ENCODE results near the gene MGAM2. TPM values are rescaled to one million over a fixed set of nuclear protein-coding genes. Genes with fewer than 3 reads are reported as not detected.

The MGAM2 gene
- polyA plus RNA-seq, 2 of the 4 experiments (the other 2 are of a cell fraction): 0.01 to 0.25 TPM

GRCh38 chr7:142196066-142196840 lies 84.7 kb downstream of the MGAM2 start (continued):
- no peak for TF ChIP-seq HES2 (IDR thresholded peaks at IDR 0.05)
- TF ChIP-seq RCOR1 (IDR thresholded peaks at IDR 0.05; ENCODE audit: low read depth, low read length): no peak
- no peak for TF ChIP-seq ESRRA (IDR thresholded peaks at IDR 0.05; ENCODE audit: borderline replicate concordance, low read length)

DNA sequence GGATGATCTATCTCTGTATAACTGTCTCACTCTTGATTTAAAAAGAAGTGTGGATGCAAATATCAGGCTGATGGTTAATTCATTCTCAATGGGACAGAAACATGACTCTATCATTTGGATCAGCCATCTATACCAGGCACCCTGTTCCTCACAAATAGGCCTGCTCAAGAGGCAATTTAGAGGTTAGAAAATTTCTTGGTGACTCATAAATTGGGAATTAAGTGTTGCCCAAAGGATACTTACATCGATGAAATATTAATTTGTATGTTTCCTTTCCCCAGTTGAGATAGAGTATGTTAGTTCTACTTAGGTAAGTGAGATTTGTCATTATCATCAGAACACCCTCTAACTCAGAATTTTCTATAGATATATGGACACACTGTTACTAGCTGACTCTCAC lies 88.7 kb downstream of the MGAM2 start:
- no peak for FAIRE-seq
- CTCF ChIA-PET: no interaction called here
- 6% methylated on average over 1 of the region's 1 CpG for WGBS (ENCODE audit: missing lambda C conversion rate)

GRCh38 chr7:142228537-142229104 lies 117.1 kb downstream of the MGAM2 start:
- no peak overlapping the region for H3K27ac ChIP-seq
- POLR2A ChIA-PET: no interaction called here
- H3K9me3 ChIP-seq: no peaks in the 10 kb centered on the region
- CTCF ChIA-PET: no interaction called here
- H3K4me2 ChIP-seq: no peak overlapping the region
- no peak for TF ChIP-seq HMGXB4 (CRISPR knock-in tag; IDR thresholded peaks at IDR 0.05; ENCODE audit: borderline replicate concordance)
- TF ChIP-seq CBX8 (IDR thresholded peaks at IDR 0.05): no peak
- TF ChIP-seq EHF (CRISPR knock-in tag; IDR thresholded peaks at IDR 0.05): no peak
- TF ChIP-seq HDAC2 (IDR thresholded peaks at IDR 0.05): no peak
- no peak for TF ChIP-seq FOSL2 (IDR thresholded peaks at IDR 0.05)
- TF ChIP-seq FOSL2 (CRISPR knock-in tag; IDR thresholded peaks at IDR 0.05): no peak
- TF ChIP-seq, protein P1, sequence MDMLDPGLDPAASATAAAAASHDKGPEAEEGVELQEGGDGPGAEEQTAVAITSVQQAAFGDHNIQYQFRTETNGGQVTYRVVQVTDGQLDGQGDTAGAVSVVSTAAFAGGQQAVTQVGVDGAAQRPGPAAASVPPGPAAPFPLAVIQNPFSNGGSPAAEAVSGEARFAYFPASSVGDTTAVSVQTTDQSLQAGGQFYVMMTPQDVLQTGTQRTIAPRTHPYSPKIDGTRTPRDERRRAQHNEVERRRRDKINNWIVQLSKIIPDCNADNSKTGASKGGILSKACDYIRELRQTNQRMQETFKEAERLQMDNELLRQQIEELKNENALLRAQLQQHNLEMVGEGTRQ (IDR thresholded peaks at IDR 0.05): no peak
- TF ChIP-seq, protein P2, sequence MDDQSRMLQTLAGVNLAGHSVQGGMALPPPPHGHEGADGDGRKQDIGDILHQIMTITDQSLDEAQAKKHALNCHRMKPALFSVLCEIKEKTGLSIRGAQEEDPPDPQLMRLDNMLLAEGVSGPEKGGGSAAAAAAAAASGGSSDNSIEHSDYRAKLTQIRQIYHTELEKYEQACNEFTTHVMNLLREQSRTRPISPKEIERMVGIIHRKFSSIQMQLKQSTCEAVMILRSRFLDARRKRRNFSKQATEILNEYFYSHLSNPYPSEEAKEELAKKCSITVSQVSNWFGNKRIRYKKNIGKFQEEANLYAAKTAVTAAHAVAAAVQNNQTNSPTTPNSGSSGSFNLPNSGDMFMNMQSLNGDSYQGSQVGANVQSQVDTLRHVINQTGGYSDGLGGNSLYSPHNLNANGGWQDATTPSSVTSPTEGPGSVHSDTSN (IDR thresholded peaks at IDR 0.05): no peak
- TF ChIP-seq CBX2 (IDR thresholded peaks at IDR 0.05; ENCODE audit: borderline replicate concordance, low read depth): no peak
- no peak for TF ChIP-seq E2F6 (IDR thresholded peaks at IDR 0.05; ENCODE audit: borderline replicate concordance, low read depth)
- no peak for TF ChIP-seq MAFK (IDR thresholded peaks at IDR 0.05; ENCODE audit: partially characterized antibody)
- no peak for TF ChIP-seq RNF2 (IDR thresholded peaks at IDR 0.05; ENCODE audit: borderline replicate concordance, low read depth)
- TF ChIP-seq KDM1A (IDR thresholded peaks at IDR 0.05; ENCODE audit: low read depth): no peak
- TF ChIP-seq TFCP2L1 (CRISPR knock-in tag; IDR thresholded peaks at IDR 0.05): no peak
- no peak for TF ChIP-seq PHF8 (IDR thresholded peaks at IDR 0.05; ENCODE audit: borderline replicate concordance, low read depth)
- no peak for TF ChIP-seq SREBF2 (IDR thresholded peaks at IDR 0.05)
- no peak for TF ChIP-seq HEYL (CRISPR knock-in tag; IDR thresholded peaks at IDR 0.05)
- H3K4me1 ChIP-seq: no peaks in the 10 kb centered on the region
- no peak for ATAC-seq
- no peak overlapping the region for H3K4me3 ChIP-seq
- no peak for FAIRE-seq
- 0% methylated on average over 1 of the region's 1 CpG for WGBS (ENCODE audit: missing lambda C conversion rate)
- DNase-seq (ENCODE audit: low read depth in 1 of 2, low spot score in 1 of 2): no peak

More for the DNA sequence above, 88.7 kb downstream of the MGAM2 start:
- POLR2A ChIA-PET: no interaction called here
- H3K27ac ChIP-seq: no peak overlapping the region
- DNase-seq (ENCODE audit: low read depth in 1 of 2, low spot score in 1 of 2): no peak
- no peaks in the 10 kb centered on the region for H3K4me1 ChIP-seq
- H3K4me3 ChIP-seq: no peak overlapping the region
- no peak for TF ChIP-seq POLR2A (IDR thresholded peaks at IDR 0.05; ENCODE audit: low read length)
- no peak for TF ChIP-seq RAD21 (conservative IDR thresholded peaks at IDR 0.05 in 1 of 2, IDR thresholded peaks at IDR 0.05 in 1 of 2)
- TF ChIP-seq, protein P1 (IDR thresholded peaks at IDR 0.05): no peak
- TF ChIP-seq RNF2 (IDR thresholded peaks at IDR 0.05; ENCODE audit: borderline replicate concordance, low read depth): no peak
- no peak for TF ChIP-seq MYC (IDR thresholded peaks at IDR 0.05; ENCODE audit: borderline replicate concordance, low read length)
- TF ChIP-seq FOSB (CRISPR knock-in tag; IDR thresholded peaks at IDR 0.05): no peak
- TF ChIP-seq, protein P2 (IDR thresholded peaks at IDR 0.05): no peak
- H3K9me3 ChIP-seq: no peaks in the 10 kb centered on the region
- no peak for ATAC-seq
- H3K4me2 ChIP-seq: no peak overlapping the region

All from A549 (cell line).